Activated CD8-positive, alpha-beta T cell treated with anti-CD3 and anti-CD28 coated beads for 36 hours (primary cell): ENCODE measurements around the gene ETFB. TPM values are rescaled to one million over a fixed set of nuclear protein-coding genes. Genes with fewer than 3 reads are reported as not detected.
"Not testable (repeated sequence)": the region's sequence is repeated elsewhere in the genome, so short reads cannot be mapped to it uniquely, and the experiment has no call there.

ENCODE experiments used
- ATAC-seq: fragments of 200-7000 bp; cut with Tn5 transposase; one replicate; pipeline ENCODE4 v1.10.0; 2021; ENCODE audit warnings: mild to moderate bottlenecking, moderate library complexity
- CTCF ChIA-PET: fragments of 350-600 bp; sonication (Branson Sonifier 250); formaldehyde crosslinking; loops from one replicate; lab custom pipeline; 2021; ENCODE audit warnings: antibody characterized with exemption; lab: Charles Lee
- POLR2A ChIA-PET: fragments of 350-600 bp; sonication (Branson Sonifier 250); formaldehyde crosslinking; loops from one replicate; lab custom pipeline; 2021; ENCODE audit warnings: antibody characterized with exemption; lab: Charles Lee
- DNase-seq: peaks from one replicate; pipeline ENCODE4 v3.0.0-alpha.2; 2020
- H3K27ac Mint-ChIP-seq: one replicate; pipeline ENCODE4 v1.8.0; 2021; ENCODE audit warnings: mild to moderate bottlenecking, mixed read lengths
- H3K27me3 Mint-ChIP-seq: one replicate; pipeline ENCODE4 v1.8.0; 2021; ENCODE audit warnings: mixed read lengths
- H3K36me3 Mint-ChIP-seq: one replicate; pipeline ENCODE4 v1.8.0; 2021; ENCODE audit warnings: low read depth, mixed read lengths
- H3K4me1 Mint-ChIP-seq: one replicate; pipeline ENCODE4 v1.8.0; 2021; ENCODE audit warnings: low read depth, mixed read lengths
- H3K4me3 Mint-ChIP-seq: one replicate; pipeline ENCODE4 v1.8.0; 2021; ENCODE audit warnings: mild to moderate bottlenecking, moderate library complexity, mixed read lengths
- H3K9me3 Mint-ChIP-seq: one replicate; pipeline ENCODE4 v1.8.0; 2021; ENCODE audit warnings: mixed read lengths
- CTCF ChIP-seq: fragments of 200-600 bp; IDR thresholded peaks from one replicate; pipeline ENCODE4 v1.8.0; 2022; ENCODE audit warnings: antibody characterized with exemption, mild to moderate bottlenecking
- intact Hi-C: fragments of 100-400 bp; cut with micrococcal nuclease; formaldehyde crosslinking; loops from one replicate; pipeline ENCODE4 v1.10.0; 2022
- total RNA-seq, 2 experiments: library from RNA; stranded (reverse); gene quantifications; one replicate each; pipeline ENCODE4 v1.2.3, GENCODE V29; 2021

Gene ETFB
- total RNA-seq: 100 to 1,000 TPM; 151 to 162 TPM

GRCh38 chr19:51365965-51366388 lies at the start of gene ETFB:
Gene ETFB, minus strand, starts transcription at chr19:51366388. Its CDS starts 62 bp downstream, at chr19:51366326.
- no peak for DNase-seq
- CTCF ChIA-PET: interaction anchor here (0.7 to 4.9 kb wide), 8 partner anchors 11 to 32 kb away, joined by 3 to 23 read pairs (median 4); no protein-coding TSS in a partner anchor
- peak within 1 kb of the TSS; percentile 98 for H3K27ac Mint-ChIP-seq
- no peaks in the 10 kb centered on the region for H3K27me3 Mint-ChIP-seq
- ATAC-seq: no peak
- H3K9me3 Mint-ChIP-seq: no peaks in the 10 kb centered on the region
- no peak for TF ChIP-seq CTCF
- POLR2A ChIA-PET: interaction anchor here (0.7 to 1.7 kb wide), 6 partner anchors 11 to 42 kb away, joined by 3 to 6 read pairs (median 4); no protein-coding TSS in a partner anchor
- intact Hi-C loops: no loop called here
- peaks cover 48% of the 10 kb centered on the region for H3K4me1 Mint-ChIP-seq
- H3K36me3 Mint-ChIP-seq: peaks cover 38% of the 10 kb centered on the region
- H3K4me3 Mint-ChIP-seq: peak within 1 kb of the TSS; percentile 98

DNA sequence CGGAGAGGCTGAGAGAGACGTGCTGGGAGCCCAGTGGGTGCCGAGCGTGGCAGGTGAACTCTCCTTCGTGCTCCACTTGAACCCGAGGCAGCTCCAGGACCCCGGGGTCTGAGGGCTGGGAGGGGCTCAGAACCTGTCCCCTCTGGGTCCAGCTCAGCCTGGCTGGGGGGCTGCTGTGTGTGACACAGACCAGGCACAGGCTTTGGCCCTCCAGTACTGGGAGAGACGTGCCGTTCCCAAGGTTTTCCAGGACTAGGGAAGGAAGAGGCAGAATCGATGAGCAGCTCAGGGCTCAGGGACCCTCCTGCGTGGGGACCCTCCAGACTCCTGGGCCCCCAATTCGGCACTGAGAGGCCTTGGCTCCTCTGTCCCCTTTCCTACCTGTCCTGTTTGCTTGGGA lies 49.0 kb upstream of the ETFB start:
- H3K4me1 Mint-ChIP-seq: peaks cover 22% of the 10 kb centered on the region
- ATAC-seq (no peak), DNase-seq (no peak)
- H3K4me3 Mint-ChIP-seq: no peak overlapping the region
- H3K27me3 Mint-ChIP-seq: peaks cover 19% of the 10 kb centered on the region
- intact Hi-C loops: no loop called here
- POLR2A ChIA-PET: no interaction called here
- no peaks in the 10 kb centered on the region for H3K9me3 Mint-ChIP-seq
- no peak overlapping the region for H3K27ac Mint-ChIP-seq
- CTCF ChIA-PET: no interaction called here
- peaks cover 1% of the 10 kb centered on the region for H3K36me3 Mint-ChIP-seq
- TF ChIP-seq CTCF: no peak

DNA sequence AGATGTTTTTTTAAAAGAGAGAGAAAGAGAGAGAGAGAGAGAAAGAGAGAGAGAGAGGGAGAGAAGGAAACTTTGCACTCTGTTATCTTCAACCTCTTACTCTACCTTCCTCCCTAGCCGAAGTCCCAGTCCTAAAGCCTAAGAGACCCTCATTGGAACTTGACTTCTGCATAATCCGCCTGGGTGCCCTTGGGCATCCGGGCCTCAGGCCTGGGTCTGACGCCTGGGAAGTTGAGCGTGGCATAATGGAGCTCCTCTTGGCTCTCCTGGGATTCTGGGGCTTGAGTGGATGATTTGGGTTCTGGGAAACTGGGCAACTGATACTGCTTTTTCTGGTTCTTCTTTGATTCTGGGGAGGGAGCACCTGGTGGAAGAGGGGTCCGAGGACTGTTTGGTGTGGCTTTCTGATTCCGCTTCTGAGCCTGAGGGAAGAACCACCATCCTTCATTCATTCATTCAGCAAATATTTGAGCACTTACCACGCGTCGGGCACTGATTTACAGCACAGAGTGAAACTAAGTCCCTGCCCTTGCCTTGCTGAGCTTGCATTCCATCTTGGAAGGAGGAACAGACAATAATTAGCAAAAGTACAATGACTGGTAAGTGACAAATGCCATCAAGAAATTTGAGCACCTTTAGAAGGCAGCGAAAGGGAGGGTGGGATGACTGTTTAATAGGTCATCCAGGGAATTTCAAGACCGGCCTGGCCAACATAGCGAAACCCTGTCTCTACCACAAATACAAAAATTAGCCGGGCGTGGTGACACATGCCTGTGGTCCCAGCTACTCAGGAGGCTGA lies 45.0 kb upstream of the ETFB start:
- intact Hi-C loops: no loop called here
- DNase-seq (no peak), ATAC-seq (no peak)
- H3K4me1 Mint-ChIP-seq: peaks cover 9% of the 10 kb centered on the region
- peaks cover 4% of the 10 kb centered on the region for H3K36me3 Mint-ChIP-seq
- TF ChIP-seq CTCF: no peak
- ChIA-PET POLR2A (no interaction called here), CTCF (interaction anchor here (1.3 to 1.7 kb wide), 2 partner anchors 11 to 17 kb away, joined by 3 to 7 read pairs; no protein-coding TSS in a partner anchor)
- H3K27ac Mint-ChIP-seq: no peak overlapping the region
- no peaks in the 10 kb centered on the region for H3K9me3 Mint-ChIP-seq
- H3K27me3 Mint-ChIP-seq: peaks cover 20% of the 10 kb centered on the region
- no peak overlapping the region for H3K4me3 Mint-ChIP-seq

DNA sequence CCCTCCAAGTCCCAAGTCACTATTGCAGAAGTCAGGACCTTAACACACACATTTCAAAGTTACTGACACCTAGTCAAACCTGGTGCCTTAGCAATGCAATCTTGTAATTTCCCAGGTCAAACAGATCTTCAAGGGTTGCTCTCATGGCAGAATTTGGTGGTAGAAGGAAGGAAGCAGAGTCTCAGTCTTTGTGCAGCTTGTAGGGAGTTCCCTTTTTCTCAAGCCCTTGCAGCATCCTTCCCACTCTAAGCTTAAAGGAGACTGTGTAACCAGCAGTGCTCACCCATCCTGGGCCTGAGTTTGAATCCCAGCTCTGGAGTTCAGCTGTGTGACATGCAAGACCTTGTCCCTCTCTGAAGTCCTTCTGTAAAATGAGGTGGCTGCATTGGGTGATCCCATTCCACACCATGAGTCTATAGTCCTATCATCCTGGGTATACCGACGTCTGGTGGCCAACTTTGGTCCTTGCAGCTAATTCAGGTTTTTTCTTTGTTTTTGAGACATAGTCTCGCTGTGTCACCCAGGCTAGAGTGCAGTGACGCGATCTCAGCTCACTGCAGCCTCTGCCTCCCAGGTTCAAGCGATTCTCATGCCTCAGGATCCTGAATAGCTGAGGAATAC lies 41.4 kb upstream of the ETFB start:
- Mint-ChIP-seq H3K27ac (no peak overlapping the region), H3K27me3 (peaks cover 17% of the 10 kb centered on the region), H3K4me3 (no peak overlapping the region), H3K9me3 (peaks cover 1% of the 10 kb centered on the region), H3K36me3 (peaks cover 14% of the 10 kb centered on the region), H3K4me1 (peaks cover 9% of the 10 kb centered on the region)
- TF ChIP-seq CTCF: peak; percentile 48
- ChIA-PET CTCF (interaction anchor here (0.6 to 2.0 kb wide), 14 partner anchors 9 to 277 kb away, joined by 3 to 10 read pairs (median 6); partner anchors contain the start of genes NKG7 and SIGLEC10), POLR2A (interaction anchor here (1.0 to 1.5 kb wide), 3 partner anchors 14 to 42 kb away, joined by 4 read pairs; no protein-coding TSS in a partner anchor)
- DNase-seq (peak; percentile 63), ATAC-seq (peak; percentile 85)
- intact Hi-C loops: no loop called here

DNA sequence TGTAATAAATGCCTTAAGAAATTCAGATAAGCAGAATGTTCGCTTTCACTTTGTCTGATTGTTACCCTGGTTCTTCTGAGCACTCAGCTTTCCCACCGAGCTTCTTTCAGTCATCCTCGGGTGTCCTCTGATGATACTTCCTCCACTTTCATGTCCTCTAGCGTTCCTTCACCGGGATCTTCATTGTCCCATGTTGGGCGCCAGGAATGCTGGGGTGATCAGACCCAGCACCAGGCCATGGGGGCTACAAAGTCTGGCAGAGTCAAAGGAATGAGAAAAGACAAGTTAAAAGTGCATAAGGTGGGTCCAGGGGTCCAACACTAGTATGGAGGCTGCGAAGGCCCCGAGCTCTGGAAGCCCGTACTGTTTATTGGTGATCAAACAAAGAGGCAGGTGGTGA lies 35.9 kb upstream of the ETFB start:
- DNase-seq (no peak), ATAC-seq (no peak)
- no peak overlapping the region for H3K4me3 Mint-ChIP-seq
- H3K9me3 Mint-ChIP-seq: peaks cover 10% of the 10 kb centered on the region
- H3K27ac Mint-ChIP-seq: no peak overlapping the region
- intact Hi-C loops: no loop called here
- peaks cover 30% of the 10 kb centered on the region for H3K36me3 Mint-ChIP-seq
- CTCF ChIA-PET: no interaction called here
- POLR2A ChIA-PET: no interaction called here
- TF ChIP-seq CTCF: no peak
- peaks cover 21% of the 10 kb centered on the region for H3K4me1 Mint-ChIP-seq
- H3K27me3 Mint-ChIP-seq: peaks cover 4% of the 10 kb centered on the region

DNA sequence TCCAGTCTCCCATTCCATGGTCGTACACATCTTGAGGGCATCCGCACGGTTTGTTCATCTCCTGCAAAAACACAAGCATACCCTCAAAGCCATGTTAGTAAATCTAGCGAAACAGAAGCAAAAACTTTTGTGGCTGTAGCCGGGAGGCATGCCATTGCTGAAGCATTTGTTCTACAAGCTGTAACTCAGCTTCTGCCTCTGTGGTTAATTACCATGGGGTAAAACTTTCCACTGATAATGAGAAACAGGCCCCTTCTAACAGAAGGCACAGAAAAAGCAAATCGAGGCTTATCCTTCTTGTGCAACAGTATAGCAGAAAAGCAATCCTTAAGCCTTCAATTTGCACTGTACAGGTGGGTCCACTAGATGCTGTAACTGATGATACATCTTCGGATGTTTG lies 33.7 kb upstream of the ETFB start:
- H3K27me3 Mint-ChIP-seq, intact Hi-C loops, ATAC-seq, H3K27ac Mint-ChIP-seq, H3K4me3 Mint-ChIP-seq, DNase-seq: not testable (repeated sequence)
- H3K4me1 Mint-ChIP-seq: peaks cover 35% of the 10 kb centered on the region
- ChIA-PET CTCF (interaction anchor here (0.9 to 6.8 kb wide), 6 partner anchors 19 to 116 kb away, joined by 3 to 60 read pairs (median 5); partner anchors contain the start of gene SIGLEC10), POLR2A (interaction anchor here (1.4 to 1.6 kb wide), 2 partner anchors 21 to 58 kb away, joined by 4 read pairs; partner anchors contain the start of gene VSIG10L)
- peaks cover 10% of the 10 kb centered on the region for H3K9me3 Mint-ChIP-seq
- H3K36me3 Mint-ChIP-seq: peaks cover 40% of the 10 kb centered on the region
